ENCODE data around the gene F2.

F2 gene

GRCh38 chr11:46722566-46723358 lies 3.7 kb downstream of the F2 start:
- no peaks in the 10 kb centered on the region for H3K36me3 ChIP-seq (ENCODE audit: control insufficient read depth in 4 of 4, insufficient read depth in 4 of 4, low read length in 3 of 4)
- CTCF ChIA-PET = interaction anchor here (0.6 kb wide), 1 partner anchor 13 kb away, joined by 3 read pairs; no protein-coding TSS in a partner anchor
- WGBS (ENCODE audit: insufficient coverage) = 98% methylated on average over 11 of the region's 11 CpGs
- no peaks in the 10 kb centered on the region for H3K9me3 ChIP-seq (ENCODE audit: control extremely low read depth in 1 of 5, control insufficient read depth in 4 of 5, insufficient read depth in 2 of 5, low read depth in 1 of 5, low read length in 4 of 5)
- peaks cover 0 to 3% (median 0%) of the 10 kb centered on the region in 4 experiments for H3K4me1 ChIP-seq (ENCODE audit: control extremely low read depth in 1 of 4, control insufficient read depth in 4 of 4, insufficient read depth in 4 of 4, low read length in 3 of 4)
- H3K27ac ChIP-seq (ENCODE audit: insufficient read depth in 1 of 2, low read depth in 1 of 2, low read length in 2 of 2, poor library complexity in 1 of 2, severe bottlenecking in 2 of 2) = no peak overlapping the region
- H3K4me3 ChIP-seq (ENCODE audit: control insufficient read depth in 1 of 7, extremely low read depth in 1 of 7, insufficient read depth in 4 of 7, low read depth in 2 of 7, low read length in 6 of 7) = no peak overlapping the region
- no peak for DNase-seq
- POLR2A ChIA-PET = interaction anchor here (0.5 kb wide), 1 partner anchor 38 kb away, joined by 3 read pairs; no protein-coding TSS in a partner anchor
- no peaks in the 10 kb centered on the region for H3K27me3 ChIP-seq (replicated peaks in 2 of 5; ENCODE audit: control insufficient read depth in 4 of 5, insufficient read depth in 5 of 5, low read length in 4 of 5)

- ChIA-PET POLR2A (interaction anchor here (0.5 kb wide), 1 partner anchor 38 kb away, joined by 3 read pairs; no protein-coding TSS in a partner anchor), CTCF (no interaction called here)
- Histone ChIP-seq H3K27me3 (replicated peaks in 2 of 5; ENCODE audit: control insufficient read depth in 4 of 5, insufficient read depth in 5 of 5, low read length in 4 of 5) (no peaks in the 10 kb centered on the region), H3K27ac (ENCODE audit: insufficient read depth in 1 of 2, low read depth in 1 of 2, low read length in 2 of 2, poor library complexity in 1 of 2, severe bottlenecking in 2 of 2) (no peak overlapping the region), H3K36me3 (ENCODE audit: control insufficient read depth in 4 of 4, insufficient read depth in 4 of 4, low read length in 3 of 4) (no peaks in the 10 kb centered on the region), H3K9me3 (ENCODE audit: control extremely low read depth in 1 of 5, control insufficient read depth in 4 of 5, insufficient read depth in 2 of 5, low read depth in 1 of 5, low read length in 4 of 5) (no peaks in the 10 kb centered on the region), H3K4me3 (ENCODE audit: control insufficient read depth in 1 of 7, extremely low read depth in 1 of 7, insufficient read depth in 4 of 7, low read depth in 2 of 7, low read length in 6 of 7) (no peak overlapping the region), H3K4me1 (ENCODE audit: control extremely low read depth in 1 of 4, control insufficient read depth in 4 of 4, insufficient read depth in 4 of 4, low read length in 3 of 4) (no peaks in the 10 kb centered on the region)
- no peak for DNase-seq
- 89% methylated on average over 8 of the region's 8 CpGs for WGBS (ENCODE audit: insufficient coverage)
These were observed 4.3 kb downstream of the F2 start for GRCh38 chr11:46723359-46723680.

GRCh38 chr11:46724088-46724487 lies 5.1 kb downstream of the F2 start:
- POLR2A ChIA-PET = no interaction called here
- CTCF ChIA-PET = no interaction called here
- WGBS (ENCODE audit: insufficient coverage) = 83% methylated on average over 8 of the region's 8 CpGs

GRCh38 chr11:46725338-46726205 lies 6.6 kb downstream of the F2 start:
- POLR2A ChIA-PET = no interaction called here
- H3K4me3 ChIP-seq (ENCODE audit: control insufficient read depth in 1 of 7, extremely low read depth in 1 of 7, insufficient read depth in 4 of 7, low read depth in 2 of 7, low read length in 6 of 7) = no peak overlapping the region
- CTCF ChIA-PET = no interaction called here
- DNase-seq = no peak
- H3K9me3 ChIP-seq (ENCODE audit: control extremely low read depth in 1 of 5, control insufficient read depth in 4 of 5, insufficient read depth in 2 of 5, low read depth in 1 of 5, low read length in 4 of 5) = no peaks in the 10 kb centered on the region
- no peaks in the 10 kb centered on the region for H3K27me3 ChIP-seq (replicated peaks in 2 of 5; ENCODE audit: control insufficient read depth in 4 of 5, insufficient read depth in 5 of 5, low read length in 4 of 5)
- H3K4me1 ChIP-seq (ENCODE audit: control extremely low read depth in 1 of 4, control insufficient read depth in 4 of 4, insufficient read depth in 4 of 4, low read length in 3 of 4) = no peaks in the 10 kb centered on the region
- H3K36me3 ChIP-seq (ENCODE audit: control insufficient read depth in 4 of 4, insufficient read depth in 4 of 4, low read length in 3 of 4) = no peaks in the 10 kb centered on the region
- over 99% methylated on average over 17 of the region's 19 CpGs for WGBS (ENCODE audit: insufficient coverage)
- no peak overlapping the region for H3K27ac ChIP-seq (ENCODE audit: insufficient read depth in 1 of 2, low read depth in 1 of 2, low read length in 2 of 2, poor library complexity in 1 of 2, severe bottlenecking in 2 of 2)

More at GRCh38 chr11:46724088-46724487, 5.1 kb downstream of the F2 start:
- no peak overlapping the region for H3K27ac ChIP-seq (ENCODE audit: insufficient read depth in 1 of 2, low read depth in 1 of 2, low read length in 2 of 2, poor library complexity in 1 of 2, severe bottlenecking in 2 of 2)
- no peaks in the 10 kb centered on the region for H3K27me3 ChIP-seq (replicated peaks in 2 of 5; ENCODE audit: control insufficient read depth in 4 of 5, insufficient read depth in 5 of 5, low read length in 4 of 5)
- H3K36me3 ChIP-seq (ENCODE audit: control insufficient read depth in 4 of 4, insufficient read depth in 4 of 4, low read length in 3 of 4) = no peaks in the 10 kb centered on the region
- DNase-seq = no peak
- no peak overlapping the region for H3K4me3 ChIP-seq (ENCODE audit: control insufficient read depth in 1 of 7, extremely low read depth in 1 of 7, insufficient read depth in 4 of 7, low read depth in 2 of 7, low read length in 6 of 7)
- no peaks in the 10 kb centered on the region for H3K9me3 ChIP-seq (ENCODE audit: control extremely low read depth in 1 of 5, control insufficient read depth in 4 of 5, insufficient read depth in 2 of 5, low read depth in 1 of 5, low read length in 4 of 5)
- H3K4me1 ChIP-seq (ENCODE audit: control extremely low read depth in 1 of 4, control insufficient read depth in 4 of 4, insufficient read depth in 4 of 4, low read length in 3 of 4) = no peaks in the 10 kb centered on the region

- ChIA-PET CTCF (interaction anchor here (1.7 kb wide), 1 partner anchor 14 kb away, joined by 4 read pairs; no protein-coding TSS in a partner anchor), POLR2A (no interaction called here)
- Histone ChIP-seq H3K9me3 (ENCODE audit: control extremely low read depth in 1 of 5, control insufficient read depth in 4 of 5, insufficient read depth in 2 of 5, low read depth in 1 of 5, low read length in 4 of 5) (no peaks in the 10 kb centered on the region), H3K36me3 (ENCODE audit: control insufficient read depth in 4 of 4, insufficient read depth in 4 of 4, low read length in 3 of 4) (no peaks in the 10 kb centered on the region), H3K4me3 (ENCODE audit: control insufficient read depth in 1 of 7, extremely low read depth in 1 of 7, insufficient read depth in 4 of 7, low read depth in 2 of 7, low read length in 6 of 7) (no peak overlapping the region), H3K4me1 (ENCODE audit: control extremely low read depth in 1 of 4, control insufficient read depth in 4 of 4, insufficient read depth in 4 of 4, low read length in 3 of 4) (no peaks in the 10 kb centered on the region), H3K27me3 (replicated peaks in 2 of 5; ENCODE audit: control insufficient read depth in 4 of 5, insufficient read depth in 5 of 5, low read length in 4 of 5) (no peaks in the 10 kb centered on the region), H3K27ac (ENCODE audit: insufficient read depth in 1 of 2, low read depth in 1 of 2, low read length in 2 of 2, poor library complexity in 1 of 2, severe bottlenecking in 2 of 2) (no peak overlapping the region)
- 96% methylated on average over 26 of the region's 26 CpGs for WGBS (ENCODE audit: insufficient coverage)
- DNase-seq = no peak
These were observed 7.3 kb downstream of the F2 start for GRCh38 chr11:46726206-46726862.

- Histone ChIP-seq H3K4me1 (ENCODE audit: control extremely low read depth in 1 of 4, control insufficient read depth in 4 of 4, insufficient read depth in 4 of 4, low read length in 3 of 4) (no peaks in the 10 kb centered on the region), H3K4me3 (ENCODE audit: control insufficient read depth in 1 of 7, extremely low read depth in 1 of 7, insufficient read depth in 4 of 7, low read depth in 2 of 7, low read length in 6 of 7) (no peak overlapping the region), H3K27me3 (replicated peaks in 2 of 5; ENCODE audit: control insufficient read depth in 4 of 5, insufficient read depth in 5 of 5, low read length in 4 of 5) (no peaks in the 10 kb centered on the region), H3K27ac (ENCODE audit: insufficient read depth in 1 of 2, low read depth in 1 of 2, low read length in 2 of 2, poor library complexity in 1 of 2, severe bottlenecking in 2 of 2) (no peak overlapping the region), H3K9me3 (ENCODE audit: control extremely low read depth in 1 of 5, control insufficient read depth in 4 of 5, insufficient read depth in 2 of 5, low read depth in 1 of 5, low read length in 4 of 5) (no peaks in the 10 kb centered on the region), H3K36me3 (ENCODE audit: control insufficient read depth in 4 of 4, insufficient read depth in 4 of 4, low read length in 3 of 4) (no peaks in the 10 kb centered on the region)
- POLR2A ChIA-PET = interaction anchor here (0.5 to 0.7 kb wide), 2 partner anchors 9 to 13 kb away, joined by 3 read pairs; no protein-coding TSS in a partner anchor
- no peak for DNase-seq
- CTCF ChIA-PET = interaction anchor here (0.5 to 1.7 kb wide), 3 partner anchors 9 to 374 kb away, joined by 3 to 4 read pairs (median 3); no protein-coding TSS in a partner anchor
- WGBS (ENCODE audit: insufficient coverage) = 98% methylated on average over 17 of the region's 17 CpGs
These were observed 9.1 kb downstream of the F2 start for GRCh38 chr11:46727952-46728658.

Measured in common myeloid progenitor, CD34-positive (primary cell).